MM.1S (cell line): Measurements from ENCODE around the gene CAPN5.

Experiments
- DNase-seq: peaks from one replicate; pipeline ENCODE4 v3.0.0-alpha.2; 2015
- H2AFZ ChIP-seq: fragments of 300-600 bp; sonication (generic); 2 replicates; pipeline ENCODE4 v1.6.0; 2016; ENCODE audit warnings: antibody characterized with exemption, low read length
- H3F3A ChIP-seq: fragments of 300-600 bp; sonication (generic); 2 replicates; pipeline ENCODE4 v1.6.1; 2016; ENCODE audit warnings: mild to moderate bottlenecking, antibody characterized with exemption, low read length, moderate library complexity, mixed read lengths; ENCODE audit not compliant: insufficient read depth
- H3K27ac ChIP-seq: fragments of 300-600 bp; sonication (generic); 2 replicates; pipeline ENCODE4 v1.5.1; 2016; ENCODE audit warnings: mild to moderate bottlenecking, low read length
- H3K27me3 ChIP-seq: fragments of 300-600 bp; sonication (generic); replicated peaks from 2 replicates; pipeline ENCODE4 v1.6.0; 2016; ENCODE audit warnings: low read length; ENCODE audit not compliant: insufficient read depth
- H3K36me3 ChIP-seq: fragments of 300-600 bp; sonication (generic); replicated peaks from 2 replicates; pipeline ENCODE4 v1.6.1; 2016; ENCODE audit warnings: mild to moderate bottlenecking, low read length, mixed read lengths; ENCODE audit not compliant: insufficient read depth
- H3K4me1 ChIP-seq: fragments of 300-600 bp; sonication (generic); 2 replicates; pipeline ENCODE4 v1.6.1; 2016; ENCODE audit warnings: low read length, mixed read lengths
- H3K4me2 ChIP-seq: fragments of 300-600 bp; sonication (generic); 2 replicates; pipeline ENCODE4 v1.6.0; 2016; ENCODE audit warnings: low read depth, low read length
- H3K4me3 ChIP-seq: fragments of 300-600 bp; sonication (generic); 2 replicates; pipeline ENCODE4 v1.5.1; 2016; ENCODE audit warnings: low read length, mixed read lengths
- H3K79me2 ChIP-seq: fragments of 300-600 bp; sonication (generic); 2 replicates; pipeline ENCODE4 v1.6.1; 2016; ENCODE audit warnings: mixed run types, low read length, mixed read lengths
- H3K9ac ChIP-seq: fragments of 300-600 bp; sonication (generic); 2 replicates; pipeline ENCODE4 v1.6.1; 2016; ENCODE audit warnings: low read length, mixed read lengths
- H3K9me2 ChIP-seq: fragments of 300-600 bp; sonication (generic); replicated peaks from 2 replicates; pipeline ENCODE4 v1.6.1; 2016; ENCODE audit warnings: mild to moderate bottlenecking, low read length, mixed read lengths; ENCODE audit not compliant: insufficient read depth
- H3K9me3 ChIP-seq: fragments of 300-600 bp; sonication (generic); replicated peaks from 2 replicates; pipeline ENCODE4 v1.6.1; 2016; ENCODE audit warnings: mild to moderate bottlenecking, low read length, mixed read lengths; ENCODE audit not compliant: insufficient read depth
- H4K20me1 ChIP-seq: fragments of 300-600 bp; sonication (generic); 2 replicates; pipeline ENCODE4 v1.6.1; 2016; ENCODE audit warnings: mild to moderate bottlenecking, low read length, moderate library complexity, mixed read lengths; ENCODE audit not compliant: insufficient read depth
- EZH2 ChIP-seq: fragments of 300-600 bp; sonication (generic); optimal IDR thresholded peaks from 2 replicates; pipeline ENCODE3; 2017; ENCODE audit warnings: low read depth, mild to moderate bottlenecking, antibody characterized with exemption, low read length, mixed read lengths
- EZH2phosphoT487 ChIP-seq: fragments of 300-600 bp; sonication (generic); IDR thresholded peaks from 2 replicates; pipeline ENCODE4 v1.6.1; 2018; ENCODE audit warnings: antibody characterized with exemption, low read length
- TF ChIP-seq, protein P1 (sequence below): fragments of 300-600 bp; sonication (generic); IDR thresholded peaks from 2 replicates; pipeline ENCODE4 v1.5.1; 2016; ENCODE audit warnings: antibody characterized with exemption, low read length, mixed read lengths

The CAPN5 gene

DNA sequence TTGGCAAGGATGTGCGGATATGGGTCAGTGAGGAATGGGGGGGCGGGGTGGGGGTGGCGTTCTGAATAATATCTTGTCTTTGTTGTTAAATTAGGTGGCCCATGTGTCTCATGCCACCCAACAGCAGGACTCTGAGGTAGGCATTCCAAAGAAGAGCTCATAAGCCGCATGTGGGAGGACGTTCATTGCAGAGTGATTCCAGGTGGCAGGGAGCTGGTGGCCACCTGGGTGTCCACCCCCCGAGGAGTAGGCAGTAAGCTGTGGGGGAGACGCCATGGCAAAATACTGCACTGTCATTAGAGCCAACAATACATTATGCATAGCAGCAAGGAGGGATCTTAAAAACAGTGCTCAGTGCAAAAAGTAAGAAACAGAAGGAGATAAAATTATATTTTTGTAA is 14.3 kb upstream of the CAPN5 start:
- Histone ChIP-seq H3K9me2 (no peaks in the 10 kb centered on the region), H3K27ac (no peak overlapping the region), H3K79me2 (no peaks in the 10 kb centered on the region), H3K36me3 (no peaks in the 10 kb centered on the region), H3K9me3 (no peaks in the 10 kb centered on the region), H2AFZ (no peak overlapping the region), H3K4me1 (no peaks in the 10 kb centered on the region), H3K4me3 (no peak overlapping the region), H3K4me2 (no peak overlapping the region), H3K27me3 (no peaks in the 10 kb centered on the region), H3F3A (no peaks in the 10 kb centered on the region), H3K9ac (no peak overlapping the region), H4K20me1 (no peaks in the 10 kb centered on the region)
- no peak for DNase-seq
- TF ChIP-seq EZH2 (no peak), EZH2phosphoT487 (no peak)
- TF ChIP-seq, protein P1, sequence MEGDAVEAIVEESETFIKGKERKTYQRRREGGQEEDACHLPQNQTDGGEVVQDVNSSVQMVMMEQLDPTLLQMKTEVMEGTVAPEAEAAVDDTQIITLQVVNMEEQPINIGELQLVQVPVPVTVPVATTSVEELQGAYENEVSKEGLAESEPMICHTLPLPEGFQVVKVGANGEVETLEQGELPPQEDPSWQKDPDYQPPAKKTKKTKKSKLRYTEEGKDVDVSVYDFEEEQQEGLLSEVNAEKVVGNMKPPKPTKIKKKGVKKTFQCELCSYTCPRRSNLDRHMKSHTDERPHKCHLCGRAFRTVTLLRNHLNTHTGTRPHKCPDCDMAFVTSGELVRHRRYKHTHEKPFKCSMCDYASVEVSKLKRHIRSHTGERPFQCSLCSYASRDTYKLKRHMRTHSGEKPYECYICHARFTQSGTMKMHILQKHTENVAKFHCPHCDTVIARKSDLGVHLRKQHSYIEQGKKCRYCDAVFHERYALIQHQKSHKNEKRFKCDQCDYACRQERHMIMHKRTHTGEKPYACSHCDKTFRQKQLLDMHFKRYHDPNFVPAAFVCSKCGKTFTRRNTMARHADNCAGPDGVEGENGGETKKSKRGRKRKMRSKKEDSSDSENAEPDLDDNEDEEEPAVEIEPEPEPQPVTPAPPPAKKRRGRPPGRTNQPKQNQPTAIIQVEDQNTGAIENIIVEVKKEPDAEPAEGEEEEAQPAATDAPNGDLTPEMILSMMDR: no peak

DNA sequence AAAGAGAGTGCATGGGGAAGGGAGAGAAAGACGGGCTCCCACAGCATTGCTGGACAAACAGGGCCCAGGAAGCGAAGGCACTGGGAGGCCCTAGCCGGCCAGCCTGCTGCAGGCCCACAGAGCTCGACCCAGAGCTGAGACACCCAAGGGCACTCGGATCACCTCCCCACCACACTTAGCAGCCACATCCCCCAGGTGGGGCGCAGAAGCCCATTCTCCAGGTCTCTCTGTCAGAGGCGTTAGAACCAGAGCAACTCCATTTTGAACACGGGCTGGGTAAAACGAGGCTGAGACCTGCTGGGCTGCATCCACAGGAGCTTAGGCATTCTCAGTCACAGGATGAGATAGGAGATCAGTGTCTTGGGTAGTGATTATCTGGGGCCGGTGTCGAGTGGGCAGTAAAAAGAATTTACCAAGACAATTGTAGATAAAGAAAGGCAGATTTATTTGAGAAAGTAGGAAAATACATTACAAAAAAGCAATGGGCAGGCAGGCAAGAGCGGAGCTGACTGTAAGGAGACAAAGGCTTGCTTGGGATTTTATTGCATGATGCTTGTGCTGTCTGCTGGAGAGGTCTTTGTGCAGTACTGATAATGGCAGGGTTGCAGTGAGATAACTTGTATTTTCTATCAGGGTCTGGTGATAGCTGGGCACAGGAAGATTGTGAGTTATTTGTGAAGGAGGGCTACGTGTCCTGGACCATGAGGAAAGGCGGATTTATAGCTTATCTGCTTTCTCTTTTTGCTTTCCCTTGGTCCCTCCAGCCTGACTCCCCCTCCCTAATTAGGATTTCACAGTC is 13.4 kb upstream of the CAPN5 start:
- no peak overlapping the region for H3K27ac ChIP-seq
- H3K4me3 ChIP-seq: no peak overlapping the region
- H3F3A ChIP-seq: no peaks in the 10 kb centered on the region
- H3K36me3 ChIP-seq: no peaks in the 10 kb centered on the region
- no peak overlapping the region for H2AFZ ChIP-seq
- no peaks in the 10 kb centered on the region for H3K4me1 ChIP-seq
- DNase-seq: no peak
- no peaks in the 10 kb centered on the region for H3K79me2 ChIP-seq
- no peak overlapping the region for H3K4me2 ChIP-seq
- no peaks in the 10 kb centered on the region for H3K9me3 ChIP-seq
- H3K27me3 ChIP-seq: no peaks in the 10 kb centered on the region
- TF ChIP-seq, protein P1: no peak
- TF ChIP-seq EZH2phosphoT487 (no peak), EZH2 (no peak)
- no peak overlapping the region for H3K9ac ChIP-seq
- H3K9me2 ChIP-seq: no peaks in the 10 kb centered on the region
- H4K20me1 ChIP-seq: no peaks in the 10 kb centered on the region

DNA sequence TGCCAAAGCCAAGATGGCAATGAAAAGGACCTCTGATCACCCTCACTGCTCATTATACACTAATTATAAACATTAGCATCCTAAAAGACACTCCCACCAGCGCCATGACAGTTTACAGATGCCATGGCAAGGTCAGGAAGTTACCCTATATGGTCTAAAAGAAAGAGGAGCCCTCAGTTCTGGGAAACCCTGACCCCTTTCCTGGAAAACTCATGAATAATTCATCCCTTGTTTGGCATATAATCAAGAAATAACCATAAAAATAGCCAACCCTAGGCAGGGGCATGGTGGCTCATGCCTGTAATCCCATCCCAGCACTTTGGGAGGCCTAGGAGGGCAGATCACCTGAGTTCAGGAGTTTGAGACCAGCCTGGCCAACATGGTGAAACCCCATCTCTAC is 12.7 kb upstream of the CAPN5 start:
- H3K9me3 ChIP-seq: no peaks in the 10 kb centered on the region
- no peak overlapping the region for H3K4me2 ChIP-seq
- H3K9ac ChIP-seq: no peak overlapping the region
- no peaks in the 10 kb centered on the region for H3K27me3 ChIP-seq
- no peak overlapping the region for H3K27ac ChIP-seq
- no peak overlapping the region for H2AFZ ChIP-seq
- H3K4me1 ChIP-seq: no peaks in the 10 kb centered on the region
- no peak for TF ChIP-seq EZH2phosphoT487
- TF ChIP-seq EZH2: no peak
- TF ChIP-seq, protein P1: no peak
- H3F3A ChIP-seq: no peaks in the 10 kb centered on the region
- no peaks in the 10 kb centered on the region for H3K9me2 ChIP-seq
- no peaks in the 10 kb centered on the region for H3K79me2 ChIP-seq
- no peaks in the 10 kb centered on the region for H3K36me3 ChIP-seq
- no peaks in the 10 kb centered on the region for H4K20me1 ChIP-seq
- H3K4me3 ChIP-seq: no peak overlapping the region
- no peak for DNase-seq
